Retinal pigment epithelial cell (primary cell): Measurements from ENCODE around the gene ZKSCAN3.
"Not testable (repeated sequence)": the region's sequence is repeated elsewhere in the genome, so short reads cannot be mapped to it uniquely, and the experiment has no call there.

Experiments used
- DNase-seq: peaks from one replicate; pipeline ENCODE4 v3.0.0-alpha.2; 2010; ENCODE audit warnings: low read depth
- H3K4me3 ChIP-seq: 2 replicates; pipeline ENCODE4 v1.5.1; 2011; ENCODE audit warnings: mild to moderate bottlenecking, low read length, control low read depth, moderate library complexity
- CTCF ChIP-seq: conservative IDR thresholded peaks from 2 replicates; pipeline ENCODE4 v1.5.1; 2011; ENCODE audit warnings: low read depth, low read length, control low read depth, inconsistent platforms

Gene ZKSCAN3

GRCh38 chr6:28354688-28355554, 5.2 kb downstream of the ZKSCAN3 start:
- no peak for TF ChIP-seq CTCF
- DNase-seq, result no peak
- H3K4me3 ChIP-seq, result no peak overlapping the region

GRCh38 chr6:28355743-28356665, 6.3 kb downstream of the ZKSCAN3 start:
- peak; percentile 79 for TF ChIP-seq CTCF
- DNase-seq, result peak; percentile 60
- H3K4me3 ChIP-seq, result peak overlapping the region; percentile 79

- TF ChIP-seq CTCF, result no peak
- no peak for DNase-seq
- H3K4me3 ChIP-seq, result no peak overlapping the region
These were observed 6.9 kb downstream of the ZKSCAN3 start for GRCh38 chr6:28356666-28357020.

- TF ChIP-seq CTCF, result no peak
These were observed 7.3 kb downstream of the ZKSCAN3 start for GRCh38 chr6:28357036-28357435.

GRCh38 chr6:28359562-28359961, 9.8 kb downstream of the ZKSCAN3 start:
- not testable (repeated sequence) for DNase-seq, H3K4me3 ChIP-seq

More at GRCh38 chr6:28357036-28357435, 7.3 kb downstream of the ZKSCAN3 start:
- H3K4me3 ChIP-seq, result no peak overlapping the region
- DNase-seq, result no peak

GRCh38 chr6:28360961-28361360, 11.2 kb downstream of the ZKSCAN3 start:
- TF ChIP-seq CTCF, result no peak
- no peak overlapping the region for H3K4me3 ChIP-seq
- DNase-seq, result no peak

GRCh38 chr6:28365590-28365989, 15.8 kb downstream of the ZKSCAN3 start:
- H3K4me3 ChIP-seq, result not testable (repeated sequence)

GRCh38 chr6:28368522-28368921, 18.8 kb downstream of the ZKSCAN3 start:
- no peak overlapping the region for H3K4me3 ChIP-seq
- TF ChIP-seq CTCF, result no peak
- DNase-seq, result no peak

More at GRCh38 chr6:28365590-28365989, 15.8 kb downstream of the ZKSCAN3 start:
- DNase-seq, result not testable (repeated sequence)
